HCT116 (cell line): ENCODE data around the gene EVC2. TPM values are rescaled to one million over a fixed set of nuclear protein-coding genes. Genes with fewer than 3 reads are reported as not detected.

Source experiments
- ATAC-seq: fragments of 200-7000 bp; cut with Tn5 transposase; 2 replicates; pipeline ENCODE4 v1.9.1; 2020; ENCODE audit warnings: mild to moderate bottlenecking, moderate library complexity
- BruUV-seq: library from RNA; stranded (reverse); fragments of 400-500 nt; replicated peaks from 2 replicates; lab custom pipeline; 2021; lab: Mats Ljungman, UMichigan
- CTCF ChIA-PET: fragments of 300-600 bp; sonication (Branson Sonifier 250); formaldehyde crosslinking; loops from one replicate; lab custom pipeline; 2021; ENCODE audit warnings: antibody characterized with exemption; lab: Charles Lee
- POLR2A ChIA-PET: fragments of 300-600, 350-600 bp; sonication (Branson Sonifier 250); formaldehyde crosslinking; loops from one replicate; lab custom pipeline; 2021; ENCODE audit warnings: antibody characterized with exemption; lab: Charles Lee
- RAD21 ChIA-PET, 2 experiments: fragments of 300-600 bp; sonication (Branson Sonifier 250); formaldehyde crosslinking; loops; one replicate each; lab custom pipeline; 2023; ENCODE audit warnings: low total read pairs in 2 of 2; ENCODE audit not compliant: uncharacterized antibody in 2 of 2, unreplicated experiment in 2 of 2, low non-redundant PET in 1 of 2; lab: Charles Lee
- DNase-seq: peaks from one replicate; pipeline ENCODE4 v3.0.0-alpha.2; 2010; ENCODE audit warnings: low read depth, low spot score
- H2AFZ ChIP-seq: fragments of 200-600 bp; shearing (Covaris generic), sonication (generic); 2 replicates; pipeline ENCODE4 v1.6.1; 2017; ENCODE audit warnings: low read depth, mixed run types, mixed read lengths, antibody characterized with exemption, low read length; ENCODE audit not compliant: poor library complexity, severe bottlenecking
- H3K27ac ChIP-seq: 2 replicates; pipeline ENCODE4 v1.5.1; 2012; ENCODE audit warnings: low read depth, low read length
- H3K27me3 ChIP-seq: fragments of 200-600 bp; sonication (generic); 2 replicates; pipeline ENCODE4 v1.6.1; 2016; ENCODE audit warnings: mixed run types, low read length, mixed read lengths; ENCODE audit not compliant: insufficient read depth
- H3K36me3 ChIP-seq, 2 experiments: fragments of 200-500 bp in 1 of 2; fragments of 200-600 bp in 1 of 2; sonication (Bioruptor generic) in 1 of 2; sonication (generic) in 1 of 2; 2 replicates each; pipeline versions ENCODE4 v1.5.1 to v1.6.1; 2014 to 2016; ENCODE audit warnings: low read length in 2 of 2, inconsistent platforms in 1 of 2, mixed read lengths in 1 of 2, mixed run types in 1 of 2; ENCODE audit not compliant: insufficient read depth in 2 of 2, control insufficient read depth in 1 of 2
- H3K4me1 ChIP-seq, 2 experiments: fragments of 200-600 bp in 1 of 2; sonication (generic) in 1 of 2; 2 replicates each; pipeline versions ENCODE4 v1.5.1 to v1.6.1; 2012 to 2017; ENCODE audit warnings: low read length in 2 of 2, inconsistent platforms in 1 of 2, mild to moderate bottlenecking in 1 of 2, mixed read lengths in 1 of 2, mixed run types in 1 of 2, moderate library complexity in 1 of 2; ENCODE audit not compliant: insufficient read depth in 2 of 2, control insufficient read depth in 1 of 2
- H3K4me2 ChIP-seq: fragments of 200-600 bp; sonication (generic); 2 replicates; pipeline ENCODE4 v1.6.1; 2017; ENCODE audit warnings: mixed run types, low read length, mixed read lengths
- H3K4me3 ChIP-seq, 2 experiments: fragments of 200-600 bp in 1 of 2; sonication (generic) in 1 of 2; replicated peaks in 1 of 2; 2 replicates each; pipeline ENCODE4 v1.5.1; 2011 to 2016; ENCODE audit warnings: low read length in 2 of 2, control low read depth in 1 of 2, low read depth in 1 of 2, mild to moderate bottlenecking in 1 of 2, mixed read lengths in 1 of 2, mixed run types in 1 of 2
- H3K79me2 ChIP-seq: fragments of 200-600 bp; sonication (generic); 2 replicates; pipeline ENCODE4 v1.6.1; 2017; ENCODE audit warnings: mild to moderate bottlenecking, mixed run types, low read length, moderate library complexity, mixed read lengths; ENCODE audit not compliant: insufficient read depth
- H3K9ac ChIP-seq: fragments of 200-600 bp; sonication (generic); 2 replicates; pipeline ENCODE4 v1.6.1; 2016; ENCODE audit warnings: low read length, mixed read lengths
- H3K9me2 ChIP-seq: fragments of 200-600 bp; sonication (generic), shearing (Covaris generic); 2 replicates; pipeline ENCODE4 v1.6.1; 2017; ENCODE audit warnings: mixed run types, mild to moderate bottlenecking, moderate library complexity; ENCODE audit not compliant: insufficient read depth
- H3K9me3 ChIP-seq, 2 experiments: fragments of 200-500 bp in 1 of 2; fragments of 200-600 bp in 1 of 2; sonication (Bioruptor generic) in 1 of 2; sonication (generic) in 1 of 2; 2 replicates each; pipeline ENCODE4 v1.6.1; 2014 to 2017; ENCODE audit warnings: low read length in 2 of 2, mixed read lengths in 2 of 2, inconsistent platforms in 1 of 2, low read depth in 1 of 2, mild to moderate bottlenecking in 1 of 2, mixed run types in 1 of 2, moderate library complexity in 1 of 2; ENCODE audit not compliant: control insufficient read depth in 1 of 2, insufficient read depth in 1 of 2
- H4K20me1 ChIP-seq: fragments of 200-600 bp; sonication (generic), shearing (Covaris generic); 2 replicates; pipeline ENCODE4 v1.6.1; 2017; ENCODE audit warnings: mixed run types, mild to moderate bottlenecking, moderate library complexity; ENCODE audit not compliant: insufficient read depth
- CBX3 ChIP-seq: IDR thresholded peaks from 2 replicates; pipeline ENCODE4 v1.6.1; 2012; ENCODE audit warnings: low read depth
- CEBPB ChIP-seq: IDR thresholded peaks from 2 replicates; pipeline ENCODE4 v1.6.1; 2012; ENCODE audit warnings: low read depth
- EGR1 ChIP-seq: IDR thresholded peaks from 2 replicates; pipeline ENCODE4 v1.6.1; 2012; ENCODE audit warnings: low read depth
- EZH2phosphoT487 ChIP-seq: fragments of 200-600 bp; IDR thresholded peaks from 2 replicates; pipeline ENCODE4 v1.6.1; 2018; ENCODE audit warnings: antibody characterized with exemption, borderline replicate concordance
- SIN3A ChIP-seq: IDR thresholded peaks from 2 replicates; pipeline ENCODE4 v1.6.1; 2012; ENCODE audit warnings: low read depth
- SRF ChIP-seq: IDR thresholded peaks from 2 replicates; pipeline ENCODE4 v1.6.1; 2012; ENCODE audit warnings: low read depth
- TCF7L2 ChIP-seq: IDR thresholded peaks from 2 replicates; pipeline ENCODE4 v1.7.0; 2011; ENCODE audit warnings: borderline replicate concordance, inconsistent platforms; ENCODE audit not compliant: insufficient read depth, insufficient read length; ENCODE audit errors: extremely low read depth
- YY1 ChIP-seq: IDR thresholded peaks from 2 replicates; pipeline ENCODE4 v1.6.1; 2011; ENCODE audit warnings: low read length, low read depth, moderate library complexity, mild to moderate bottlenecking; ENCODE audit not compliant: insufficient replicate concordance; ENCODE audit errors: extremely low read depth
- ZNF274 ChIP-seq: fragments of 200-500 bp; sonication (Bioruptor generic); IDR thresholded peaks from 2 replicates; pipeline ENCODE4 v1.6.1; 2014; ENCODE audit warnings: mild to moderate bottlenecking, low read depth, low read length, inconsistent platforms
- intact Hi-C: fragments of 100-400 bp; cut with micrococcal nuclease; formaldehyde crosslinking; loops from 2 replicates; pipeline ENCODE4 v1.10.0; 2022
- total RNA-seq: library from RNA; stranded (reverse); gene quantifications from one replicate; pipeline ENCODE4 v1.2.1, GENCODE V29; 2021; ENCODE audit not compliant: unreplicated experiment
- TF ChIP-seq, protein P1 (sequence below): IDR thresholded peaks from 2 replicates; pipeline ENCODE4 v1.6.1; 2012
- TF ChIP-seq, protein P2 (sequence below), 3 experiments: fragments of 200-600 bp in 1 of 3; sonication (generic) in 1 of 3; IDR thresholded peaks in 2 of 3; conservative IDR thresholded peaks in 1 of 3; 2 replicates each; pipeline ENCODE4 v1.5.1; 2012 to 2017; ENCODE audit warnings: low read depth in 2 of 3, low read length in 2 of 3, antibody characterized with exemption in 1 of 3, borderline replicate concordance in 1 of 3, control low read depth in 1 of 3, mild to moderate bottlenecking in 1 of 3, mixed read lengths in 1 of 3, mixed run types in 1 of 3, moderate library complexity in 1 of 3; ENCODE audit not compliant: insufficient read depth in 1 of 3
- TF ChIP-seq, protein P3 (sequence below): IDR thresholded peaks from 2 replicates; pipeline ENCODE4 v1.6.1; 2012; ENCODE audit warnings: low read depth

EVC2 gene
- total RNA-seq, 1 experiment from 2014 or later = not detected

DNA sequence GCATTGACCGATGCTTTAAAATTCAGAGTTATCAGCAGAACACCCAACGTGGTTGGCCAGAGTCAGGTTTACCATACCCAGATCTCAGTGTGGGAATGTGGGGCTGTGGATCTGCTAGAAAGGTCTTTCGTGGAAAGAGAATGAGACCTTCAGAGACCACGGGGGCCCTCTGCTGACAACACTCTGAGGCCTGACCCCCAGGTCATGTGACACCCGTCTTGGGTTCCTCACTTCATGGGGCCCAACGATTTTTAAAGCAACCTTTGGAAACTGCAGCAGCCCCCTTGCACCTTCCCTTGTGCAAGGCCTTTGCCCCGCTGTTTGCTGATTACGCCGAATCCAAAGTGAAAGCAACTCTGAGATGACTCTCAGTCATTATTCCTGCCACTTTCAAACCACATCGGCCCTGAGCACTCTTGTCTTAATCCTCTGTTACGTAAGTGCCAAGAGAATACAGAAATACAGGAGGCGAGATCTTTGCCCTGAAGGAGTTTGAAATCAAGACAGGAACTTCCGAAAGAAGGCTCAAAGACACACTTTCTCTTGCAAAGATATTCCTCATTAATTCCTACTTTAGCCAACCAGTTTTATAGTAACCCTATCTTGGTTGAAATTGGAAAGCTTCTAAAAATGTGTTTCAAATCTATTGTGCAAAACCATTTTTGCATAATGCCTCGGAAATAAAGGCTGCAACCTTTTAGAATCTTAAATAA lies 88.3 kb downstream of the EVC2 start:
- no peak for DNase-seq

More for the DNA sequence above, 88.3 kb downstream of the EVC2 start:
- intact Hi-C loops = no loop called here
- no peaks in the 10 kb centered on the region for H3K9me3 ChIP-seq
- no peaks in the 10 kb centered on the region for H3K36me3 ChIP-seq
- H3K9ac ChIP-seq = no peak overlapping the region
- ChIA-PET RAD21 (no interaction called here), POLR2A (interaction anchor here (1.0 kb wide), 1 partner anchor 13 kb away, joined by 3 read pairs; no protein-coding TSS in a partner anchor), CTCF (no interaction called here)
- H3K4me3 ChIP-seq = no peak overlapping the region
- no peak for ATAC-seq
- no peaks in the 10 kb centered on the region for H4K20me1 ChIP-seq
- no peak overlapping the region for H3K27ac ChIP-seq
- no peaks in the 10 kb centered on the region for H3K4me1 ChIP-seq
- H3K27me3 ChIP-seq = peaks cover 9% of the 10 kb centered on the region; the same call in 1 of the 2 replicates
- TF ChIP-seq EZH2phosphoT487 (no peak), TCF7L2 (no peak), YY1 (no peak), CEBPB (no peak), CBX3 (no peak), EGR1 (no peak), SRF (no peak), ZNF274 (no peak), SIN3A (no peak)
- TF ChIP-seq, protein P1, sequence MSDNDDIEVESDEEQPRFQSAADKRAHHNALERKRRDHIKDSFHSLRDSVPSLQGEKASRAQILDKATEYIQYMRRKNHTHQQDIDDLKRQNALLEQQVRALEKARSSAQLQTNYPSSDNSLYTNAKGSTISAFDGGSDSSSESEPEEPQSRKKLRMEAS = no peak
- TF ChIP-seq, protein P2, sequence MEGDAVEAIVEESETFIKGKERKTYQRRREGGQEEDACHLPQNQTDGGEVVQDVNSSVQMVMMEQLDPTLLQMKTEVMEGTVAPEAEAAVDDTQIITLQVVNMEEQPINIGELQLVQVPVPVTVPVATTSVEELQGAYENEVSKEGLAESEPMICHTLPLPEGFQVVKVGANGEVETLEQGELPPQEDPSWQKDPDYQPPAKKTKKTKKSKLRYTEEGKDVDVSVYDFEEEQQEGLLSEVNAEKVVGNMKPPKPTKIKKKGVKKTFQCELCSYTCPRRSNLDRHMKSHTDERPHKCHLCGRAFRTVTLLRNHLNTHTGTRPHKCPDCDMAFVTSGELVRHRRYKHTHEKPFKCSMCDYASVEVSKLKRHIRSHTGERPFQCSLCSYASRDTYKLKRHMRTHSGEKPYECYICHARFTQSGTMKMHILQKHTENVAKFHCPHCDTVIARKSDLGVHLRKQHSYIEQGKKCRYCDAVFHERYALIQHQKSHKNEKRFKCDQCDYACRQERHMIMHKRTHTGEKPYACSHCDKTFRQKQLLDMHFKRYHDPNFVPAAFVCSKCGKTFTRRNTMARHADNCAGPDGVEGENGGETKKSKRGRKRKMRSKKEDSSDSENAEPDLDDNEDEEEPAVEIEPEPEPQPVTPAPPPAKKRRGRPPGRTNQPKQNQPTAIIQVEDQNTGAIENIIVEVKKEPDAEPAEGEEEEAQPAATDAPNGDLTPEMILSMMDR (IDR thresholded peaks at IDR 0.05 in 2 of 3, conservative IDR thresholded peaks at IDR 0.05 in 1 of 3; ENCODE audit: borderline replicate concordance in 1 of 3, insufficient read depth in 1 of 3, low read depth in 2 of 3, low read length in 2 of 3) = no peak
- TF ChIP-seq, protein P3, sequence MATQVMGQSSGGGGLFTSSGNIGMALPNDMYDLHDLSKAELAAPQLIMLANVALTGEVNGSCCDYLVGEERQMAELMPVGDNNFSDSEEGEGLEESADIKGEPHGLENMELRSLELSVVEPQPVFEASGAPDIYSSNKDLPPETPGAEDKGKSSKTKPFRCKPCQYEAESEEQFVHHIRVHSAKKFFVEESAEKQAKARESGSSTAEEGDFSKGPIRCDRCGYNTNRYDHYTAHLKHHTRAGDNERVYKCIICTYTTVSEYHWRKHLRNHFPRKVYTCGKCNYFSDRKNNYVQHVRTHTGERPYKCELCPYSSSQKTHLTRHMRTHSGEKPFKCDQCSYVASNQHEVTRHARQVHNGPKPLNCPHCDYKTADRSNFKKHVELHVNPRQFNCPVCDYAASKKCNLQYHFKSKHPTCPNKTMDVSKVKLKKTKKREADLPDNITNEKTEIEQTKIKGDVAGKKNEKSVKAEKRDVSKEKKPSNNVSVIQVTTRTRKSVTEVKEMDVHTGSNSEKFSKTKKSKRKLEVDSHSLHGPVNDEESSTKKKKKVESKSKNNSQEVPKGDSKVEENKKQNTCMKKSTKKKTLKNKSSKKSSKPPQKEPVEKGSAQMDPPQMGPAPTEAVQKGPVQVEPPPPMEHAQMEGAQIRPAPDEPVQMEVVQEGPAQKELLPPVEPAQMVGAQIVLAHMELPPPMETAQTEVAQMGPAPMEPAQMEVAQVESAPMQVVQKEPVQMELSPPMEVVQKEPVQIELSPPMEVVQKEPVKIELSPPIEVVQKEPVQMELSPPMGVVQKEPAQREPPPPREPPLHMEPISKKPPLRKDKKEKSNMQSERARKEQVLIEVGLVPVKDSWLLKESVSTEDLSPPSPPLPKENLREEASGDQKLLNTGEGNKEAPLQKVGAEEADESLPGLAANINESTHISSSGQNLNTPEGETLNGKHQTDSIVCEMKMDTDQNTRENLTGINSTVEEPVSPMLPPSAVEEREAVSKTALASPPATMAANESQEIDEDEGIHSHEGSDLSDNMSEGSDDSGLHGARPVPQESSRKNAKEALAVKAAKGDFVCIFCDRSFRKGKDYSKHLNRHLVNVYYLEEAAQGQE = no peak
- no peaks in the 10 kb centered on the region for H3K79me2 ChIP-seq
- H3K4me2 ChIP-seq = no peak overlapping the region
- H3K9me2 ChIP-seq = no peaks in the 10 kb centered on the region
- H2AFZ ChIP-seq = no peak overlapping the region
- no TSS peak for BruUV-seq
